Astrocyte (in vitro differentiated cells and primary cell): ENCODE data around the gene CYYR1.

ENCODE experiments used
- CTCF ChIP-seq: IDR thresholded peaks from 2 replicates; pipeline ENCODE4 v1.5.1; 2011; ENCODE audit warnings: low read depth, mild to moderate bottlenecking, inconsistent platforms, low read length, moderate library complexity; ENCODE audit not compliant: insufficient read depth
- EZH2 ChIP-seq: IDR thresholded peaks from 2 replicates; pipeline ENCODE4 v1.6.1; 2012; ENCODE audit warnings: mild to moderate bottlenecking, low read length, inconsistent platforms; ENCODE audit not compliant: insufficient read depth

GRCh38 chr21:26534517-26534916 is 38.6 kb downstream of the CYYR1 start:
- TF ChIP-seq CTCF (no peak), EZH2 (no peak)
